AG09319 (cell line): ENCODE results near the gene USE1.

ENCODE experiments used
- DNase-seq: peaks from one replicate; pipeline ENCODE4 v3.0.0-alpha.2; 2010; ENCODE audit warnings: low read depth; ENCODE audit errors: extremely low read depth
- TF ChIP-seq, protein P1 (sequence below): IDR thresholded peaks from 2 replicates; pipeline ENCODE4 v1.5.1; 2011; ENCODE audit warnings: low read depth, mild to moderate bottlenecking, inconsistent platforms, low read length, moderate library complexity

Gene USE1

DNA sequence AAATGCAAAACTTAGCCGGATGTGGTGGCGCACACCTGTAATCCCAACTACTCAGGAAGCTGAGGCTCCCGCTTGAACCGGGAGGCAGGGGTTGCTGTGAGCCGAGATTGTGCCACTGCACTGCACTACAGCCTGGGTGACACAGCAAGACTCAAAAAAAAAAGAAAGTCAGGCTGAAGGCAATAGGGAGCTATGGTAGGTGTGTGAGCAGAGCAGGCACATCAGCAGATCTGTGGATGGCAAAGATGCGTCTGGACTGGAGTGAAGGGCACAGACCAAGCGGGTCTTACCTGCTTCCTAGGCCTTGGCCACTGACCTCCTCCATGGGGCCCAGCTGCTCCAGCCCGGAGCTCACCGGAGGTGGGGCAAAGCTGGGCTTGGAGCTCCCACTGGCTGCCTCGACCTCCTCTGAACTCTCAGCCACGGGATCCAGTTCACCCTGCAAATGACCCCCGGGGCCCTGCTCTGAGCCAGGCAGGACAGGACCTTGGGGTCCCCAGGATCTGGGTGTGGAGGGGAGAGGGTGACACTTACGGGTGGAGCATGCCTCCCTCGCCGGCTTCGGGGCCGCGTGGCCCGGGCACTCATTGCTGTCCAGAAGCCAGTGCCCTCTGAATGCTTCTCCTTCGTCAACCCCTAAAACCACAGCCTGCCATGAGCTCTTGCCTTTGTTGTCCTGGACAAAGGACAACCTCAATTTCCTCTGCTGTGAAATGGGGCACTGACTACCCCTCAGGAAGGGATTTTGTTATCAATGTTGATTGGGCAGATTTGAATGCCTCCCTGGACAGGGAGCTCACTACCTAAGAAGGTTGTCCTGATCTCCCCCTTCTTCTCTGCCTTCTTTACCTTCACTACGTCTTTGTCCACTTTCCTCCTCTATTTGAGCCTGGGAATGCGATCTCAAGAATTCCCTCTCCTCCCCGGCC is 48.8 kb downstream of the USE1 start:
- DNase-seq = no peak
- TF ChIP-seq, protein P1, sequence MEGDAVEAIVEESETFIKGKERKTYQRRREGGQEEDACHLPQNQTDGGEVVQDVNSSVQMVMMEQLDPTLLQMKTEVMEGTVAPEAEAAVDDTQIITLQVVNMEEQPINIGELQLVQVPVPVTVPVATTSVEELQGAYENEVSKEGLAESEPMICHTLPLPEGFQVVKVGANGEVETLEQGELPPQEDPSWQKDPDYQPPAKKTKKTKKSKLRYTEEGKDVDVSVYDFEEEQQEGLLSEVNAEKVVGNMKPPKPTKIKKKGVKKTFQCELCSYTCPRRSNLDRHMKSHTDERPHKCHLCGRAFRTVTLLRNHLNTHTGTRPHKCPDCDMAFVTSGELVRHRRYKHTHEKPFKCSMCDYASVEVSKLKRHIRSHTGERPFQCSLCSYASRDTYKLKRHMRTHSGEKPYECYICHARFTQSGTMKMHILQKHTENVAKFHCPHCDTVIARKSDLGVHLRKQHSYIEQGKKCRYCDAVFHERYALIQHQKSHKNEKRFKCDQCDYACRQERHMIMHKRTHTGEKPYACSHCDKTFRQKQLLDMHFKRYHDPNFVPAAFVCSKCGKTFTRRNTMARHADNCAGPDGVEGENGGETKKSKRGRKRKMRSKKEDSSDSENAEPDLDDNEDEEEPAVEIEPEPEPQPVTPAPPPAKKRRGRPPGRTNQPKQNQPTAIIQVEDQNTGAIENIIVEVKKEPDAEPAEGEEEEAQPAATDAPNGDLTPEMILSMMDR = no peak

GRCh38 chr19:17264641-17264979 is 49.5 kb downstream of the USE1 start, which contains the start of gene USHBP1:
USHBP1 (minus strand) TSS chr19:17264745; CDS start chr19:17264299, 446 bp downstream.
- no peak for DNase-seq
- TF ChIP-seq, protein P1 = no peak

DNA sequence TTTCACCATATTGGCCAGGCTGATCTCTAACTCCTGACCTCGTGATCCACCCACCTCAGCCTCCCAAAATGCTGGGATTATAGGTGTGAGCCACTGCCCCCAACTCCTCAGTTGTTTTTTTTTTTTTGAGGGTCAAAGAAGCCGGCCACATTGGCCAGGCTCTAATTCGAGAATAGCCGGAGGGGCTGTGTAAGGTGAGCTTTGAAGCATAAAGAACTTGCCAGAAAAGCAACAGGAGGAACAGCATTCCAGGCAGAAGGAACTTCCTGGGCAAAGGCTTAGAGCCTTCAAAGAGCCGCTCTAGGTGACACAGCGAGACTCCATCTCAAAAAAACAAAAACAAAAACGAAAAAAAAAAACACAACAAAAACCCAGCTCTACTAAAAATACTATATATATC is 50.9 kb downstream of the USE1 start:
- TF ChIP-seq, protein P1 = no peak

GRCh38 chr19:17266589-17266974 is 51.4 kb downstream of the USE1 start:
- TF ChIP-seq, protein P1 = no peak
- DNase-seq = no peak

More for the DNA sequence above, 50.9 kb downstream of the USE1 start:
- no peak for DNase-seq

- peak; percentile 98 for DNase-seq
- TF ChIP-seq, protein P1 = no peak
Measured at GRCh38 chr19:17266975-17267788, 52.0 kb downstream of the USE1 start, which contains the start of gene BABAM1. BABAM1 (plus strand) TSS chr19:17267443; CDS start chr19:17268807, 1,364 bp downstream.

GRCh38 chr19:17268754-17269153 is 53.6 kb downstream of the USE1 start:
- DNase-seq = no peak
- TF ChIP-seq, protein P1 = no peak
